ENCODE data around the gene USP26.

The USP26 gene

DNA sequence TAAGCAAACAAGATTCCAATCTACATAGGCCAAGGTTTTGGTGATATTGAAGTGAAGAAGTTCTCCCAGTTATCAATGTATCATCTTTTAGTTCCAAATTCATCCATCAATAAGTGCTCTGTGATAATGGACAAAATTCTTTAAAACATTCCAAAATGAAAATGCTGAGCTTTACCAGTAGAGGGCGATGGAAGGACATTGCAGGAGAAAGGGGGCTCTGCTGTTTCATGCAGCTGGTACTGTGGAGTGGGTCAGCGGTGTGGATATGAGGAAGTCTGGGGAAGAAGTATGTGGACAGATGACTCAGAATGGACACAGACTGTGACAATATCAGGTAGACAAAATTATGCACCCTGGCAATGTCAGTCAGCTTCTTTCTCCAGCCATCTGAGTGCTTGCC lies 91.9 kb downstream of the USP26 start:
- Histone ChIP-seq H3K27ac (ENCODE audit: low read length) (no peak overlapping the region), H3K4me2 (ENCODE audit: low read length) (no peak overlapping the region), H3K36me3 (replicated peaks; ENCODE audit: low read depth, low read length) (no peaks in the 10 kb centered on the region), H4K20me1 (ENCODE audit: insufficient read depth, low read length) (no peaks in the 10 kb centered on the region), H3K9ac (ENCODE audit: low read length) (no peak overlapping the region), H3K27me3 (ENCODE audit: low read depth, low read length) (no peaks in the 10 kb centered on the region), H3K4me1 (ENCODE audit: low read length) (no peaks in the 10 kb centered on the region), H2AFZ (ENCODE audit: low read depth, low read length) (no peak overlapping the region), H3K9me3 (ENCODE audit: insufficient read depth, low read length) (no peaks in the 10 kb centered on the region), H3K4me3 (ENCODE audit: low read length) (no peak overlapping the region), H3K79me2 (ENCODE audit: low read length) (no peaks in the 10 kb centered on the region)
- TF ChIP-seq, protein P1, sequence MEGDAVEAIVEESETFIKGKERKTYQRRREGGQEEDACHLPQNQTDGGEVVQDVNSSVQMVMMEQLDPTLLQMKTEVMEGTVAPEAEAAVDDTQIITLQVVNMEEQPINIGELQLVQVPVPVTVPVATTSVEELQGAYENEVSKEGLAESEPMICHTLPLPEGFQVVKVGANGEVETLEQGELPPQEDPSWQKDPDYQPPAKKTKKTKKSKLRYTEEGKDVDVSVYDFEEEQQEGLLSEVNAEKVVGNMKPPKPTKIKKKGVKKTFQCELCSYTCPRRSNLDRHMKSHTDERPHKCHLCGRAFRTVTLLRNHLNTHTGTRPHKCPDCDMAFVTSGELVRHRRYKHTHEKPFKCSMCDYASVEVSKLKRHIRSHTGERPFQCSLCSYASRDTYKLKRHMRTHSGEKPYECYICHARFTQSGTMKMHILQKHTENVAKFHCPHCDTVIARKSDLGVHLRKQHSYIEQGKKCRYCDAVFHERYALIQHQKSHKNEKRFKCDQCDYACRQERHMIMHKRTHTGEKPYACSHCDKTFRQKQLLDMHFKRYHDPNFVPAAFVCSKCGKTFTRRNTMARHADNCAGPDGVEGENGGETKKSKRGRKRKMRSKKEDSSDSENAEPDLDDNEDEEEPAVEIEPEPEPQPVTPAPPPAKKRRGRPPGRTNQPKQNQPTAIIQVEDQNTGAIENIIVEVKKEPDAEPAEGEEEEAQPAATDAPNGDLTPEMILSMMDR (IDR thresholded peaks at IDR 0.05; ENCODE audit: low read depth, low read length) = peak; percentile 69
- TF ChIP-seq EZH2phosphoT487 (IDR thresholded peaks at IDR 0.05; ENCODE audit: low read depth) = no peak

DNA sequence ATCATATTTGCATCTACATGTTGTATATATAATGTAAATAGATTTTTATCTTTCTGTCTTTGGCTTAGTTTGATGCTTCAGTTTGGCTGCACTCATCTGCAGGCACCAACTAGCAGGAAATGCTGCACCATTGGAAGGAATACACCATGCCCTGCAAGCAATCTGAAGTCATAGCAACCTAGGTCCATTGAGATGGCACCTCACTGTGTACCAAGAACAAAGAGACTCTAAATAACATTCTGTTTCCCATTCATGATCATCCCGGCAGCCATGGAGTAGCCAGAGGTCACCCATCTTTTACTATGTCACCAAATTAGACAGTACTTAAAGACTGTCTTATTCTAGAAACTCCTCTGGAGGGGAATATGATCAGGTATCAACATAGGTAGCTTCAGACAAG lies 97.7 kb downstream of the USP26 start:
- H2AFZ ChIP-seq (ENCODE audit: low read depth, low read length) = no peak overlapping the region
- no peaks in the 10 kb centered on the region for H3K79me2 ChIP-seq (ENCODE audit: low read length)
- H3K9ac ChIP-seq (ENCODE audit: low read length) = no peak overlapping the region
- H3K4me3 ChIP-seq (ENCODE audit: low read length) = no peak overlapping the region
- H3K4me1 ChIP-seq (ENCODE audit: low read length) = no peaks in the 10 kb centered on the region
- H3K36me3 ChIP-seq (replicated peaks; ENCODE audit: low read depth, low read length) = no peaks in the 10 kb centered on the region
- no peak overlapping the region for H3K4me2 ChIP-seq (ENCODE audit: low read length)
- no peaks in the 10 kb centered on the region for H3K27me3 ChIP-seq (ENCODE audit: low read depth, low read length)
- TF ChIP-seq EZH2phosphoT487 (IDR thresholded peaks at IDR 0.05; ENCODE audit: low read depth) = no peak
- TF ChIP-seq, protein P1 (IDR thresholded peaks at IDR 0.05; ENCODE audit: low read depth, low read length) = no peak
- H3K27ac ChIP-seq (ENCODE audit: low read length) = no peak overlapping the region
- no peaks in the 10 kb centered on the region for H3K9me3 ChIP-seq (ENCODE audit: insufficient read depth, low read length)
- no peaks in the 10 kb centered on the region for H4K20me1 ChIP-seq (ENCODE audit: insufficient read depth, low read length)

- TF ChIP-seq, protein P1 (IDR thresholded peaks at IDR 0.05; ENCODE audit: low read depth, low read length) = no peak
- TF ChIP-seq EZH2phosphoT487 (IDR thresholded peaks at IDR 0.05; ENCODE audit: low read depth) = no peak
- Histone ChIP-seq H3K79me2 (ENCODE audit: low read length) (no peaks in the 10 kb centered on the region), H4K20me1 (ENCODE audit: insufficient read depth, low read length) (no peaks in the 10 kb centered on the region), H3K27me3 (ENCODE audit: low read depth, low read length) (no peaks in the 10 kb centered on the region), H3K9ac (ENCODE audit: low read length) (no peak overlapping the region), H3K36me3 (replicated peaks; ENCODE audit: low read depth, low read length) (no peaks in the 10 kb centered on the region), H3K4me2 (ENCODE audit: low read length) (no peak overlapping the region), H2AFZ (ENCODE audit: low read depth, low read length) (no peak overlapping the region), H3K4me1 (ENCODE audit: low read length) (no peaks in the 10 kb centered on the region), H3K4me3 (ENCODE audit: low read length) (no peak overlapping the region), H3K9me3 (ENCODE audit: insufficient read depth, low read length) (no peaks in the 10 kb centered on the region), H3K27ac (ENCODE audit: low read length) (no peak overlapping the region)
Measured at GRCh38 chrX:132990835-132991234, 106.1 kb downstream of the USP26 start.

DNA sequence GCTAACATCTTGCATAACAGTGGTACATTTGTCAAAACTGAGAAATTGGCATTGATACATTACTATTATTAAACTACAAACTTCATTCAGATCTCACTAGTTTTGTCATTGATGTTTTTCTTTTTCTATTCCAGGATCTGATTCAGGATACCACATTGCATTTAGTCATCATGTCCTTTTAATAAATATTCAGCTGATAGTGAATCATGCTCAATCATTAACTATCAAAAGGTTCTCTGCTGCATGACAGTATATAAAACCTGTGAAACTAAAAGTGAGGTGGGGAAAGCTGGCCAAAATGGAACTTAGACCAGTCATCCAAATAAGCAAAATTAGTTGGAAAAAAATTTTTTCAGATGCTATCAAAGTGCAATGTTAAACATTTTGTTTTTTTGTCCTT lies 110.4 kb downstream of the USP26 start:
- Histone ChIP-seq H3K4me3 (ENCODE audit: low read length) (no peak overlapping the region), H3K27me3 (ENCODE audit: low read depth, low read length) (no peaks in the 10 kb centered on the region), H3K27ac (ENCODE audit: low read length) (no peak overlapping the region), H3K9me3 (ENCODE audit: insufficient read depth, low read length) (no peaks in the 10 kb centered on the region), H3K4me1 (ENCODE audit: low read length) (no peaks in the 10 kb centered on the region), H2AFZ (ENCODE audit: low read depth, low read length) (no peak overlapping the region), H3K79me2 (ENCODE audit: low read length) (no peaks in the 10 kb centered on the region), H3K9ac (ENCODE audit: low read length) (no peak overlapping the region), H3K36me3 (replicated peaks; ENCODE audit: low read depth, low read length) (no peaks in the 10 kb centered on the region), H4K20me1 (ENCODE audit: insufficient read depth, low read length) (no peaks in the 10 kb centered on the region), H3K4me2 (ENCODE audit: low read length) (no peak overlapping the region)
- TF ChIP-seq, protein P1 (IDR thresholded peaks at IDR 0.05; ENCODE audit: low read depth, low read length) = no peak
- no peak for TF ChIP-seq EZH2phosphoT487 (IDR thresholded peaks at IDR 0.05; ENCODE audit: low read depth)

Measured in OCI-LY3 (cell line).